ENCODE results near the gene FAXC.
"Not testable (repeated sequence)": the region's sequence is repeated elsewhere in the genome, so short reads cannot be mapped to it uniquely, and the experiment has no call there.

Gene FAXC

GRCh38 chr6:99270826-99271225, 78.6 kb downstream of the FAXC start:
- Histone ChIP-seq H3K36me3 (replicated peaks; ENCODE audit: low read depth, low read length) (no peaks in the 10 kb centered on the region), H3K27me3 (ENCODE audit: low read depth, low read length) (no peaks in the 10 kb centered on the region), H3K9me3 (ENCODE audit: insufficient read depth, low read length) (no peaks in the 10 kb centered on the region), H3K27ac (ENCODE audit: low read length) (no peak overlapping the region), H2AFZ (ENCODE audit: low read depth, low read length) (no peak overlapping the region), H3K79me2 (ENCODE audit: low read length) (no peaks in the 10 kb centered on the region), H3K4me2 (ENCODE audit: low read length) (no peak overlapping the region), H3K4me1 (ENCODE audit: low read length) (no peaks in the 10 kb centered on the region), H3K4me3 (ENCODE audit: low read length) (no peak overlapping the region), H4K20me1 (ENCODE audit: insufficient read depth, low read length) (no peaks in the 10 kb centered on the region), H3K9ac (ENCODE audit: low read length) (no peak overlapping the region)
- TF ChIP-seq, protein P1, sequence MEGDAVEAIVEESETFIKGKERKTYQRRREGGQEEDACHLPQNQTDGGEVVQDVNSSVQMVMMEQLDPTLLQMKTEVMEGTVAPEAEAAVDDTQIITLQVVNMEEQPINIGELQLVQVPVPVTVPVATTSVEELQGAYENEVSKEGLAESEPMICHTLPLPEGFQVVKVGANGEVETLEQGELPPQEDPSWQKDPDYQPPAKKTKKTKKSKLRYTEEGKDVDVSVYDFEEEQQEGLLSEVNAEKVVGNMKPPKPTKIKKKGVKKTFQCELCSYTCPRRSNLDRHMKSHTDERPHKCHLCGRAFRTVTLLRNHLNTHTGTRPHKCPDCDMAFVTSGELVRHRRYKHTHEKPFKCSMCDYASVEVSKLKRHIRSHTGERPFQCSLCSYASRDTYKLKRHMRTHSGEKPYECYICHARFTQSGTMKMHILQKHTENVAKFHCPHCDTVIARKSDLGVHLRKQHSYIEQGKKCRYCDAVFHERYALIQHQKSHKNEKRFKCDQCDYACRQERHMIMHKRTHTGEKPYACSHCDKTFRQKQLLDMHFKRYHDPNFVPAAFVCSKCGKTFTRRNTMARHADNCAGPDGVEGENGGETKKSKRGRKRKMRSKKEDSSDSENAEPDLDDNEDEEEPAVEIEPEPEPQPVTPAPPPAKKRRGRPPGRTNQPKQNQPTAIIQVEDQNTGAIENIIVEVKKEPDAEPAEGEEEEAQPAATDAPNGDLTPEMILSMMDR (IDR thresholded peaks at IDR 0.05; ENCODE audit: low read depth, low read length), result no peak
- TF ChIP-seq EZH2phosphoT487 (IDR thresholded peaks at IDR 0.05; ENCODE audit: low read depth), result no peak

DNA sequence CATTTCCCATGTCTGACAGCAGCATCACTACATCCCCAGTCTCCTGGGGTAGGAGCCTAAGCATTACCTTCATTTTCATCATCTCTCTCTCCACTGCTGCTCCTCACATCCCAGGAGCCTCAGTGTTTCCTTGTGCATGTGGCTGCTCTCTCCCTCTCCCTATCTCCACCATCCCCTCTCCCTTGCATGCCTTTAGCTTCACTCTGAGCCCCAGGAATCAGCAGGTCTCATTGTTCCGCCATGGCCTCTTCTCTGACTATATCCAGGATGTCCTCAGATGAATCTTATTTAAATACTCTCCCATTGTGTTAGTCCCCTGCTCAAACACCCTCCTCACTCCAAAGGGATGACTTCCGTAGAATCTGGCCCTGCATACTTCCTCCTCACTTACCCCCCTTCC, 79.4 kb downstream of the FAXC start:
- no peaks in the 10 kb centered on the region for H3K79me2 ChIP-seq (ENCODE audit: low read length)
- H3K4me2 ChIP-seq (ENCODE audit: low read length), result no peak overlapping the region
- no peaks in the 10 kb centered on the region for H4K20me1 ChIP-seq (ENCODE audit: insufficient read depth, low read length)
- no peaks in the 10 kb centered on the region for H3K9me3 ChIP-seq (ENCODE audit: insufficient read depth, low read length)
- no peaks in the 10 kb centered on the region for H3K27me3 ChIP-seq (ENCODE audit: low read depth, low read length)
- no peak overlapping the region for H3K27ac ChIP-seq (ENCODE audit: low read length)
- H3K4me3 ChIP-seq (ENCODE audit: low read length), result no peak overlapping the region
- no peak overlapping the region for H2AFZ ChIP-seq (ENCODE audit: low read depth, low read length)
- H3K36me3 ChIP-seq (replicated peaks; ENCODE audit: low read depth, low read length), result no peaks in the 10 kb centered on the region
- no peak overlapping the region for H3K9ac ChIP-seq (ENCODE audit: low read length)
- no peaks in the 10 kb centered on the region for H3K4me1 ChIP-seq (ENCODE audit: low read length)
- TF ChIP-seq, protein P1 (IDR thresholded peaks at IDR 0.05; ENCODE audit: low read depth, low read length), result no peak
- TF ChIP-seq EZH2phosphoT487 (IDR thresholded peaks at IDR 0.05; ENCODE audit: low read depth), result no peak

DNA sequence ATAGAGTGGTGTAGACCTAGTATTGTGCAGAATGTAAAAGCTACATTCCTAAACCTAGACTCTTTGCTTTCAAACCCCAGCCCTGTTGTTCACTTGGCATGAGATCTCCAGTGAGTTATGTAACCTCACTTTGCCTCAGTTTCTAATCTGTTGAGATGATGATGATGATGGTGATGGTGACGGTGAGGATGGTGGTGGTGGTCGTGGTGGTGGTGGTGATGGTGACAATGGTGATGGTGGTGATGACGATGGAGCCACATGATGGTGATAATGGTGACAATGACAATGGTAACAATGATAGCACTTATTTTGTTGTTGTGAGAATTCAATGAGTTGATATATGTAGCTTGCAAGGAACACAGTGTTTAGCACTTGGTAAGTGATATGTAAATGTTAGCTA, 80.3 kb downstream of the FAXC start:
- H3K9me3 ChIP-seq (ENCODE audit: insufficient read depth, low read length), result no peaks in the 10 kb centered on the region
- H3K4me3 ChIP-seq (ENCODE audit: low read length), result no peak overlapping the region
- no peaks in the 10 kb centered on the region for H3K36me3 ChIP-seq (replicated peaks; ENCODE audit: low read depth, low read length)
- no peak overlapping the region for H3K4me2 ChIP-seq (ENCODE audit: low read length)
- no peaks in the 10 kb centered on the region for H3K79me2 ChIP-seq (ENCODE audit: low read length)
- no peak overlapping the region for H2AFZ ChIP-seq (ENCODE audit: low read depth, low read length)
- H3K27me3 ChIP-seq (ENCODE audit: low read depth, low read length), result no peaks in the 10 kb centered on the region
- no peaks in the 10 kb centered on the region for H4K20me1 ChIP-seq (ENCODE audit: insufficient read depth, low read length)
- no peak overlapping the region for H3K27ac ChIP-seq (ENCODE audit: low read length)
- no peak overlapping the region for H3K9ac ChIP-seq (ENCODE audit: low read length)
- no peak for TF ChIP-seq EZH2phosphoT487 (IDR thresholded peaks at IDR 0.05; ENCODE audit: low read depth)
- TF ChIP-seq, protein P1 (IDR thresholded peaks at IDR 0.05; ENCODE audit: low read depth, low read length), result no peak
- H3K4me1 ChIP-seq (ENCODE audit: low read length), result no peaks in the 10 kb centered on the region

DNA sequence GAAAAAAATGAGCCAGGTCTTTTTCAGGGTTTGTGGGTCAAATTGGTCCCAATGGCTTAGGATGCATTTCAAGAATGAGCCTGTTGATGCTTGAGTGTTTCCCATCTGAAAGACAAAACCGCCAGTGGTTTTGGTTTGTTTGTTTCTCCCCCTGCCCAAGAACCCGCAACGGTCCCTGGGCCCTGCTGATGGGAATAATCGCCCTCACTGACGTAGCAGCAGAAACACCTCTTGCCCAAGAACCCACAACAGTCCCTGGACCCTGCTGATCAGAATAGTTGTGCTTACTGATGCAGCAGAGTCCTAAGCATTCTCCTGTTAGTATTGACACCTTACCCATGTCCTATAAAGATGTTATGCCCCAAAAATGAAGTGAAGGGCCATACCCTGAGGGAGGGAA, 82.5 kb downstream of the FAXC start:
- not testable (repeated sequence) for H3K79me2 ChIP-seq (ENCODE audit: low read length); H3K27me3 ChIP-seq (ENCODE audit: low read depth, low read length); H3K4me1 ChIP-seq (ENCODE audit: low read length); H3K27ac ChIP-seq (ENCODE audit: low read length); H3K4me3 ChIP-seq (ENCODE audit: low read length); H2AFZ ChIP-seq (ENCODE audit: low read depth, low read length); H4K20me1 ChIP-seq (ENCODE audit: insufficient read depth, low read length); H3K4me2 ChIP-seq (ENCODE audit: low read length); H3K9ac ChIP-seq (ENCODE audit: low read length); H3K36me3 ChIP-seq (replicated peaks; ENCODE audit: low read depth, low read length); H3K9me3 ChIP-seq (ENCODE audit: insufficient read depth, low read length)

DNA sequence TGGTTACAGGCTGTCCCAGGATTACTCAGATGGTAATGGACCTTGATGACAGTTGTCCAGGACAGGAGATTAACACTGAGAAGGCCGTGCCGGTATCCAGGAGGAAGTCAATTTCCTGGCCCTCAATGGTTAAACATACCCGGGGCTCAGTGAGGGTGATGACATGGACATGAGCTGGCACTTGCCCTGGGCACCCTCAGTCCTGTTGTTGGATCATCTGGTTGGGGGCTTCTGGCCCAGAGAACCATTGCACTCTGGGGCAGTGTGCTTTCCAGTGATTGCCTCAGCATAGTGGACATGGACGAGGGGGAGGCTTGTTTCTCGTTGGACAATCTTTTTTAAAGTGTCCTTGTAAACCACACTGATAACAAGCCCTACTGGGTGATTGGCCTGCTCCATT, 84.0 kb downstream of the FAXC start:
- not testable (repeated sequence) for H3K4me3 ChIP-seq (ENCODE audit: low read length); H3K9ac ChIP-seq (ENCODE audit: low read length); H3K79me2 ChIP-seq (ENCODE audit: low read length); H3K27me3 ChIP-seq (ENCODE audit: low read depth, low read length); H3K36me3 ChIP-seq (replicated peaks; ENCODE audit: low read depth, low read length); H3K9me3 ChIP-seq (ENCODE audit: insufficient read depth, low read length); H4K20me1 ChIP-seq (ENCODE audit: insufficient read depth, low read length); H3K27ac ChIP-seq (ENCODE audit: low read length); H2AFZ ChIP-seq (ENCODE audit: low read depth, low read length); H3K4me2 ChIP-seq (ENCODE audit: low read length); H3K4me1 ChIP-seq (ENCODE audit: low read length)

Measured in OCI-LY3 (cell line).